HG03469 (cell line): ENCODE data around the gene RERE.
"Not testable (repeated sequence)": the region's sequence is repeated elsewhere in the genome, so short reads cannot be mapped to it uniquely, and the experiment has no call there.

ENCODE experiments used
- ATAC-seq: cut with Tn5 transposase; IDR thresholded peaks from one replicate; pipeline ENCODE4 v1.9.1; 2021; ENCODE audit warnings: mild to moderate bottlenecking, moderate library complexity, moderate number of reproducible peaks; ENCODE audit not compliant: unreplicated experiment

The RERE gene

DNA sequence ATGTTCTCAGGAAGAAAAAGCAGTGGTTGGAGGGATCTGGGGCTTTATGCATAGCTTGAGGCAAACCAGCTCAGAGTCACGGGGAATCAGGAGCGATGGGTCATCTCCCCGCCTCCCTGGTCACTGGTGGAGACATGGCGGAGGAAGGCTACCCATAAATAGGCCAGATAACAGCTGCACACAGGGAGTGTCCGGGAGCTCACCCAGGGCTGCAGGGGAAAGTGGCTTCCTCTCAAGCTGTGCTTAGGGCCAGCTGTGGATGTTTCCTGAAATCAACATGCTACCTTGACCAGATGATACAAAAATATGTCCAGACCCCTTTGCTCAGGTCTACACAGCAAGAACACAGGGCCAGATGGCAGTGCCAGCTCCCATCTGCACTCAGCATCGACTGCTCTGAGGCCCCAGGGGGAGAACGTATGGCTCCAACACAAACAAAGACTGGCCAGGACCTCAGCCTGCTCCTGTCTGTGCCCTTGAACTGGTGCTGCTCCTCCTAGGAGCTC, 27.1 kb upstream of the RERE start:
- no peak for ATAC-seq

DNA sequence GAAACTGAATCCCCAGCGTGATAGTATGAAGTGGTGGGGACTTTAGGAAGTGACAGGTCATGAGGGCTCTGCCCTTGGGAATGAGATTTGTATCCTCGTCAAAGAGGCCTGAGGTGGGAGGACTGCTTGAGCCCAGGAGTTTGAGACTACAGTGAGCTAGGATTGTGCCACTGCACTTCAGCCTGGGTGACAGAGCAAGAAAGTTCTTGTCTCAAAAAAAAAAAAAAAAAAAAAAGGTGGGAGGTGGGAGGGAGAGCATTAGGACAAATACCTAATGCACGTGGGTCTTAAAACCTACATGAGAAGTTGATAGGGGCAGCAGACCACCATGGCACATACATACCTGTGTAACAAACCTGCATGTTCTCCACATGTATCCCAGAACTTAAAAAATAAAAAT, 24.0 kb upstream of the RERE start:
- no peak for ATAC-seq

DNA sequence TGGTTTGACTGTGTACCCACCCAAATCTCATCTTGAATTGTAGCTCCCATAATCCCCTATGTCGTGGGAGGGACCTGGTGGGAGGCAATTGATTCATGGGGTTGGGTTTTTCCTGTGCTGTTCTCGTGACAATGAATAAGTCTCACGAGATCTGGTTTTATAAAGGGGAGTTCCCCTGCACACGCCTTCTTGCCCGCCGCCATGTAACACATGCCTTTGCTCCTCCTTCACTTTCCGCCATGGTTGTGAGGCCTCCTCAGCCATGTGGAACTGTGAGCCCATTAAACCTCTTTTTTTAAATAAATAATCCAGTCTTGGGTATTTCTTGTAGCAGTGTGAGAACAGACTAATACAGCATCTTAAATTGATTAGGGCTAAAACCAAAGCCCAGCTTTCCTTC, 22.6 kb upstream of the RERE start:
- no peak for ATAC-seq

DNA sequence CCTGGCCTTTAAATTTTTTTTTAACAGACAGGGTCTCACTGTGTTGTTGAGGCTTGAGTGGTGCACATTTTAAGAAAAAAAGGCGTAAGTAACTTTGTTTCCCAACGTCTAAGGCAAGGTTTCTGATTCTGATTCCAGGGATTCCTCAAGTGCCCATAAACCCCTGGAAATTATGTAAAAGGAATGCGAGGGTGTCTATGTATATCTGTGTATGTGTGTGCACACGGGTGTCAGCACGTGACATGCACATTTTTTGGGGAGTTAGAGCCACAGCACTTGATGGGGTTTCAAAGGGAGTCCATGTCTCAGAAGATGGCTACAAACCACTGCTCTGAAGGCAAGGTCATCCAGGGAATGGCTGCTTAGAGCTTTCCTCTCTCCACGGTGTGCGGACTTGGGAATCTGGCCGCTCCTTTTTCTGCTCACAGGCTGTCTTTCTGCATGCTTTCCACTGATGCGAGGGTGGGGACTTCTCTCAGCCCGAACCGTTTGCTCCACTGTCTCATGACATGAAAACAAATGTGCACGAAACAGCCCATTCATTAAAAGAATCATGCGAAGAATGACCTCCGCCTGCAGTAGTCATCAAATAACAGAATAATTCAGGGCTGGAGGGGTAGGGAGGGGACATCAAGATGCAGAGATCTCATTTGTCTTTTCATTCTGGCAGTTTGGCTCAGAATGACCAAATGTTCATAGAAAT, 18.7 kb upstream of the RERE start:
- ATAC-seq = no peak

DNA sequence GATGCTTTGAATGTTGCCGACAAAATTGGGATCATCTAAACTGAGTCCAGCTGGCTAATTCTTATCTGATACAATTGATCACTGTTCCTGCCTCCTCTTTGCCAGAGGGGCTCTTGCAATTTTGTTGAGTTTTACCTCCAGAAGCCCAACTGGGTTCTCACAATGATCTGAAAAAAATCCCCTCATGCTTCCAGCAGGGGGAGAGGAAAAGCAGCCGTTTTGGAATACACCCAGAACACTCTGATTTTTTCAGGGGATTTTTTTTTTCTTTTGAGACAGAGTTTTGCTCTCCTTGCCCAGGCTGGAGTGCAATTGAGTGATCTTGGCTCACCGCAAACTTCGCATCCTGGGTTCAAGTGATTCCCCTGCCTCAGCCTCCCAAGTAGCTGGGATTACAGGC, 13.9 kb upstream of the RERE start:
- no peak for ATAC-seq

DNA sequence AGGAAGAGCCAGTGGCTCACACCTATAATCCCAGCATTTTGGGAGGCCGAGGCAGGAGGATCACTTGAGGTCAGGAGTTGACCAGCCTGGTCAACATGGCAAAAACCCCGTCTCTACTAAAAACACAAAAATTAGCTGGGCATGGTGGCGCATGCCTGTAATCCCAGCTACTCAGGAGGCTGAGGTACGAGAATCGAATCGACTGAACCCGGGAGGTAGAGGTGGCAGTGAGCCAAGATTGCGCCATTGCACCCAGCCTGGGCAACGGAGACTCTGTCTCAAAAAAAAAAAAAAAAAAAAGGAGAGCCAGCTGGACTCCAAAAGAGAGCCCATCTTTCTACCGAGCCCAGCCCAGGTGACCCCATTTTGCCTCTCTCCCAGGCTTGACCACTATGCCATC, 13.3 kb upstream of the RERE start:
- not testable (repeated sequence) for ATAC-seq

DNA sequence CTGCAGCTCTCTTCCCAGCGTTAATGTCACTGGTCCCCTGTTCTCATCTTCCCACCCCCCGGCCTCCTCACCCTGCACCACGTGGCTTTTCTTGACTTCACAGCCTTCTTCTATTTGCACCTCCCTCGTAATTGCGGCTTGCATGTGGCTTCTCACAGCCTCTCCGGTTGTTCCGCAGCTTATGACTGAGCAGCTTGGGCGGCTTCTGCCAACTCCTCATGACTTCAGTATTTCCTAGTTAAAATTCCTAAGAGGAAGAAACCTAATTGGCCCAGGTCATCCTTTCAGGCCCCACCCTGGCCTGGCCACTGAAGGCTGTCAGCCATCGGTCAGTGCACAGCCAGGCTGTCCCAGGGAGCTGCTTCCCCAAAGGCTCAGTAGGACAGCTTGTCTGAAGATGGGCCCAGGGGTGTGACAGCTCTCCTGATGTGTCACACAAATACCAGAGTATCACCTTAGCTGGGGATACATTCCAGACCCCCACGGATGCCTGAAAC, 8.6 kb upstream of the RERE start:
- no peak for ATAC-seq

DNA sequence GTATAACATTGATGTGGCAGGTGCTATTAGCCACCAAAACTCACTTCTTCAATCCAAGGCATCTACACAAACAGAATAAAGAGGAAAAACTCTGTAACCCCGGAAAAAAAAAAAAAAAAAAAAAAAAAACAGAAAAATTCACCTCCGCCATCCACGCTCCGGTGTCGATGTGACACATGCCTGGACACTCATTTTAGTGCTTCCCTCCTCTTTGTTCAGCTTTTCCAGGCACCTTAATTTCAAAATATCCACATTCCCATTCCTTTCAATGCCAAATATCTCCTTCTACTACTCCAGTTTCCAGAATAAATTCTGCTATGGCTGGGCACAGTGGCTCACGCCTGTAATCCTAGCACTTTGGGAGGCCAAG, 5.8 kb upstream of the RERE start:
- no peak for ATAC-seq

DNA sequence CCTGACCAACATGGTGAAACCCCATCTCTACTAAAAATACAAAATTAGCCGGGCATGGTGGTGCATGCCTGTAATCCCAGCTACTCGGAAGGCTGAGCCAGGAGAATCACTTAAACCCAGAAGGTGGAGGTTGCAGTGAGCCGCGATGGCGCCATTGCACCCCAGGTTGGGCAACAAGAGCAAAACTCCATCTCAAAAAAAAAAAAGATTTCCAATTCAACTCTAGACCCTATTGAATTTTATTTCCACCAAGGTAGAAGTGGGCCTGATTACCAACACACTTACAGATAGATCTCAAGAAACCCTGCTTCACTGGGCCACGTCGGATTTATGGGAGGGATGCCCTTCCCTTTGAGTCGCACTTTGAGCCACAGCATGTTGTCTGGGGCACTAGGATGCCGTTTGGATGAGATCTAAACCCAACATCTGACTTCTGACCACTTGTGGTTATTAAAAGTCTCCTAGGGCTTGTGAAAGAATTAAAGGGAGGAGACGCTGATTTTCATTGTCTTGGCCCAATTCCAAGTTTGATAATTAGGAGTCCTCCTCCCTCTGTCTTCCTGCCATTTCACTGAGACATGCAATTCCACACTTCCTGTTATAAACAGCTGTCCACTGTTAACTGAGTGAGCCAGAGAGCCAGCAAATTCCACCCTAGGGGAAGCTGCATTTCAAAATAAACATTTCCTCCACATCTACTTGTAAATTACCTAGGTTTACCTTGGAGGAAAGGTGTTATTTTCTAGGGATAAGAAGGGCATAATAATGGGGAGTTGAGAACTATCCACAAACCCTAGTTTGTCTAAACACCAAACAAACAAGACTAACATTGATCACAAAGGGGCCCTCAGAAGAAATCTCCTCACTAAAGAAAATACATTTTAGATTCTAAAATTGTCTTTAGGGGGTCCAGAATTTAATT, 5.2 kb upstream of the RERE start:
- ATAC-seq = no peak

DNA sequence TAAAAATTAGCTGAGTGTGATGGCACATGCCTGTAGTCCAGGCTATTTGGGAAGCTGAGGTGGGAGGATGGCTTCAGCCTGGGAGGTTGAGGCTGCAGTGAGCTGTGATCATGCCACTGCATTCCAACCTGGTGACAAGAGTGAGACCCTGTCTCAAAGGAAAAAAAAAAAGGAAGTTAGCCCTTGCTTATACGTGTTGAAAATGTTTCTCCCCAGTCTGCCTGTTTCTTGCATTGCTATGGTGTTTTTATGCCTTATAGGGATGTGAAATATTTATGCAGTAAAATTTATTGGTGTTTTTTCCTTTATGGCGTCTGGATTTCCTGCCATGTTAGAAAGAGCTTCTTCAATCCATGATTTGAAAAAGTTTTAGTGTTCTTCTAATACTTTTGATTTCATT, 3.6 kb upstream of the RERE start:
- no peak for ATAC-seq

DNA sequence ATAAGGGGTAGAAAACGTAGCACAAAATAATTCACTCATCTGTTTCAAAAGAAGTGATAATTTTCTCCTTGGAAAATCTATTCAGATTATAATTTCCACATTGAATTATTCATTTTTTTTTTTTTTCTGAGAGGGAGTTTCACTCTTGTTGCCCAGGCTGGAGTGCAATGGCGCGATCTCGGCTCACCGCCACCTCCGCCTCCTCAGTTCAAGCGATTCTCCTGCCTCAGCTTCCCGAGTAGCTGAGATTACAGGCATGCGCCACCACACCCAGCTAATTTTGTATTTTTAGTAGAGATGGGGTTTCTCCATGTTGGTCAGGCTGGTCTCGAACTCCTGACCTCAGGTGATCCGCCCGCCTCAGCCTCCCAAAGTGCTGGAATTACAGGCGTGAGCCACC, 1.3 kb upstream of the RERE start:
- ATAC-seq = not testable (repeated sequence)

DNA sequence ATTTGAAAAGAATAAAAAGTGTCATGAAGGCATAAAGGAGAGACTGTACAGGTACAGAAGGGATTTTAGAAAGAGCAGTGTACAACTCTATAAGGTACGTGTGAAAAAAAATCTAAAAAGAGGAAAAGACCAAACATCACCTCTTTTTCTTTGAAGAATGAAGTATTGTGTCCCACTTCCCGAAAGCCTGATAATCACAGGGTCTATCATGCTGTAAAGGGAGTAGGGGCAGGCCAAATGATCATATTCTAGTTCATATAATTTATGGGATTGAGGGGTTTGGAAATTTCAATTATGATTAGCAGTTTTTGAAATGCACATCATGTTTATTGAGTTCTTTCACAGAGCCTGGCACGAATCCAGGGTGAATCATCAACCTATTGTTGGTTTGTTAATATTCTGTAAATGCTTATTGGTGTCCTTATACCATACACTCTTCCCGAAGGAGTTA, 910 bp upstream of the RERE start:
- no peak for ATAC-seq

DNA sequence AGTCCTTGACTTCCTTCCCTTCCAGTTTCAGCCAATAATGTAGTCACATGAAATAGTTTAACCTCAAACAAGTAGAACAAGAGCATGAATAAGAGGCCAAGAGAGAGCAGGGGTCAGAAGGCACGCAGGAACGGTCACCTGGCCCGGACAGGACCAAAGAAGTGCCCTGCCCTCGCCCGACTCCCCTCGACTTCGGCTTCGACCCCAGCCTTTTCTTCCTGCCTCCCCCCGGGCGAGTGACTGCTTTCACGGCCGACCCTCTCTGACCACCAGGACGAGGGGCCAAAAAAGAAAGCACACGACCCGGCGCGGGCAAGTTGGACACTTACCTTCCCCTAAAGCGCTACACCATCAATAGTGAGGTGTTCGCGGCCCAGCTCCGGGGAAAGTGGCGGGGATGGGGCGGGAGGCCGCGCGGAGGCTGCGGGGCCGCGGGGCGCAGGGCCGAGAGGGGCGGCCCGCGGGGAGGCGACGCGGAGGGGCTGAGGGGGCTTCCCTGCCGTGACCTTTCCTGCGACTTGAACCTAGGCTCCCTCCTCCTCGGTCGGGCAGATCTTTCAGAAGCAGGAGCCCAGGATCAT, 519 bp downstream of the RERE start:
- ATAC-seq = no peak

DNA sequence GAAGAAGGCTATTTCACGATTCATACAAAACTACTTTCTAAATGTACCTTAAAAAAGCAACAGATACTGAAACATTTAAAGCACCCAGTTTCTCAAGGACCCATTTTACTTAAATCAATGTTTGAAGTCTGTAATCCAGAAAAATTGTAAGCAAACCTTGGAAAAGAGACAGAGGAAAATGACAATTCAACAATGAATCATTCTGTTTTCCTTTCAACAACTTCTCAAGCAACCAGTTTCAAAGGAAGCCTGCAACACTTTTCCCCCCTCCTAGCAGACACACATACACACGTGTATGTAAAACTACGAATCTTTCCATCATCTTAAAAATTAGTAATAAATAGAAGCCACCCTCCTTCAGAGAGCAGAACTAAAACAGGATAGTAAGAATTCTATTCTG, 1.2 kb downstream of the RERE start:
- ATAC-seq = no peak

DNA sequence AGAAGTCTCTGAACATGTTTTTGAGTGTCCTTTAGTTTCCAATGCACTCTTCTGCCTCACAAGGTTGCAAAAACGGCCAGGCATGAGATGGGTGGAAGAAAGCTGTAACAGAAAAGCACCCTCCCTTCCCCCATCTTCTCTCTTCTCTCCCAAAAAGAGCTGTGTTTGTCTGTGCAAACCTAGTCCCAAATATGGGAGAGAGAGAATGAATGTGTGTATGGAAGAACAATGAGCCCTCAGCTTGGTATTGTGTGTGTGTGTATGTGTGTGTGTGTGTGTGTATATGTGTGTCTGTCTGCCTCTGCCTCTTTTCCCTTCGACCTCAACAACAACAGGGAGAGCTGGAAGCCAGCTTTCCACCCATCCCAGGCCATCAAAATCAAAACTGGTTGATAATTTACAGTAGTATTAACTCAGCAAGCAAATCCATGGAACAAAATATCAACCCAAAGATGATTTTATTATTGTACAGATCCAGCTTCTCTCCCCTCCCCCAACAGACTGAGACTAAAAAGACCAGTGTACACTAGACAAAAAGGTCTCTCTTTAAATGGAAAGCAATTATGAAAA, 1.8 kb downstream of the RERE start:
- ATAC-seq = no peak

DNA sequence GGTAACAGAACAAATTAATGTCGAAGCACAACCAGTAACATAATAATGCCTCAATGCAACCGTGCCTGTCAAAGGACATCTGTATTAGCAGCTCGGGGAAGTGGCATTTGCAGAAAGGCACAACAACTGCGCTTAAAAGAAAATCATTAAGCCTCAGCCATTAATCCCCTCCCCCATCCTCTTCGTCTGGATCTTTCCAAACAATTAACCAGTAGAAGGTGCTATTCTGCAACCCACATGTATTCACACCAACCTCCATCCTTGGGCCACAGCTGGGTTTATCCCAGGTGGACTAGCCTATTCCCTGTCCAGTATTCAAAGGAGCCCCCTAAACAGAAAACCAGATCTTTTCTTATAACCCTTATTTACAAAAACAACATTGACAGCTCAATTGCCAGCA, 2.6 kb downstream of the RERE start:
- no peak for ATAC-seq

DNA sequence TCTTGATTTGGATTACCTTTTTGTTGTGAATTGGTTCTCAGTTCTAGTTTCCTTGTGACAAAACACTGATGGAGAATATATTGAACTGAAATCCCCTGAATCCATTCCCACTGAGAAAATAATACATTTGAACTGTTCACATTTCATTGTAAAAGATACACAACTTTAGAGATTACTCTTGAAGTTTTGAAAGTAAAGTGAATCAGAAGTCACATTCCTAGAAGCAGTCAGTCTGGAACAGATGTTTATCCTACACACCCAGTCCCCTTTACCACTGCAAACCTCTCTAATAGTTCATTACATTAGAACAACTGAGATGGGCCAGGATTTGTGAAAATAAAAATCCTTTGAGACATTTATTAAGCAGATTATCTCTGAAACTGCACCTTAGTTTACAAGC, 3.4 kb downstream of the RERE start:
- ATAC-seq = no peak

DNA sequence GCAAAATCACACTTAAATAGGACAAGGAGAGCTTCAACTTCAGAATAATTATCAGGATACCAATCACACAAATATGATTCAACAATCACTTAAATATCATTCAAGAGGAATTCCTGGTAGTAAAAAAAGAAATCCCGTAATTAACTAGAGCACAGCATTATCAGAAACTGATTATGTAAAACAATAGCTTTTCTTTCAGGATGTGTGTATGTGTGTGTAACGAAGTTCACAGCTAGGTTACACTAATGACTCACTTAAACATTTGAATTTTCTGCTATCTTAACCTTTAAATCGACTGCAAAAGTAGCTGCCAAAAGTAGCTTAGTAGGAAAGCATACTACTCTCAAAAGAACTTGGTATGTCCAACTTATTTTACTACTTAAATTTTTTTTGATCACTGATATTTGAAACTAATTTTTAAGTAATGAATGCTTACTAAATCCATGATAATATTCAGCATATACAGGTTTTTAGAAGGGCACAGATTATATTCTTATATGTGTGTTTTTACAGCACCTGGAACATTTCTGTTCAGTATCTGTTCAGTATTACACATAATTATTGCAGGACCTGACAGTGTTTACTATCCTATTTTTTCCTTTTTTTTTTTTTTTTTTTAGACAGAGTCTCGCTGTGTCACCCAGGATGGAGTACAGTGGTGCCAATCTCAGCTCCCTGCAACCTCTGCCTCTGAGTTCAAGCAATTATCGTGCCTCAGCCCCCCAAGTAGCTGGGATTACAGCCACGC, 4.2 kb downstream of the RERE start:
- ATAC-seq = no peak

DNA sequence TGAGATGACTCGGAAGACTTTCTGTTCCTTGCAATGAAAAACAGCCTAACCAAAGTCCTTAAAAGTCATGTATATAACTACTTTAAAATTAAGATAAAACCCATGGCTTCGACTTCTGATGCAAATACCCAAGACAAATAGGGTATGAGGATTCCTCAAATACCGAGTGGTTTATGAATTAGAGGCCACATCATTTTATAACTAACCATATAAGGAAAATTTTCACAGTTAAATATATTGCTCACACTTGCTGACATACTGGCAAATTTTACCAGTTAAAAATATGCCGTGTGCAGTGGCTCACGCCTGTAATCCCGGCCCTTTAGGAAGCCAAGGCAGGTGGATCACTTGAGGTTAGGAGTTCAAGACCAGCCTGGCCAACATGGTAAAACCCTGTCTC, 5.4 kb downstream of the RERE start:
- no peak for ATAC-seq

DNA sequence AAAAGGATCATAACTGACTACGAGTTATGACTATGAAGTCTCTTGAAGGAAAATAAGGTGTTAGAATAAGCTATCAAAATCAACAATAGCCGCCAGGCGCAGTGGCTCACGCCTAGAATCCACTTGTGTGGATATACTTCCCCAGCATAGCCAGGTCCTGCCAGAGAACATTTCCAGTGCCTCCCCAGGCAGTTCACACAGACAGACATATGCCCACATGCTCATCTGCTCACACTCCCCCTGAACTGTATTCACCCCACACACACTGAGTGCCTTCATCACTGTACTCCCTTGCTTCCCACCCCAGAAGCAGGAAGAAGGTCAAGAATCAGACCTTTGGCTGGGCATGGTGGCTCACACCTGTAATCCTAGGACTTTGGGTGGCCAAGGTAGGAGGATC, 6.5 kb downstream of the RERE start:
- ATAC-seq = no peak

DNA sequence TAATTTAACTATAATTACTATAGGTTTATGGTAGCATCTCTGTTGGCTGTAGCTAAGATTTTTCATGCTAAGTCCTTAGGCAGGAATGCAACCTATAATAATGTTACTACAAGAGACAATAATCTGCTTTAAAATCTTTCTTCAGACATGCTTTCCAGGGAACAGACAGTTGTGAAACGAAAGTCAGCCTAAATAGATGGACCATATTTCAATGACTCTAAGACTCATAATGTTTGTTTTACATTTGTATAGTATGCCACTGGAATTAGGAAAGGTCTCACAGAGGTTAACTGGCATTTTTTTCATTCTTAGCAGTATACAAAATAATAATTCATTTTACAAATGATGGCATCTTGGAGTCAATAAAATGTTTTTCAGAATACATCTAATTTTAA, 8.1 kb downstream of the RERE start:
- no peak for ATAC-seq
